ENCODE measurements around the gene ALDH6A1.

DNA sequence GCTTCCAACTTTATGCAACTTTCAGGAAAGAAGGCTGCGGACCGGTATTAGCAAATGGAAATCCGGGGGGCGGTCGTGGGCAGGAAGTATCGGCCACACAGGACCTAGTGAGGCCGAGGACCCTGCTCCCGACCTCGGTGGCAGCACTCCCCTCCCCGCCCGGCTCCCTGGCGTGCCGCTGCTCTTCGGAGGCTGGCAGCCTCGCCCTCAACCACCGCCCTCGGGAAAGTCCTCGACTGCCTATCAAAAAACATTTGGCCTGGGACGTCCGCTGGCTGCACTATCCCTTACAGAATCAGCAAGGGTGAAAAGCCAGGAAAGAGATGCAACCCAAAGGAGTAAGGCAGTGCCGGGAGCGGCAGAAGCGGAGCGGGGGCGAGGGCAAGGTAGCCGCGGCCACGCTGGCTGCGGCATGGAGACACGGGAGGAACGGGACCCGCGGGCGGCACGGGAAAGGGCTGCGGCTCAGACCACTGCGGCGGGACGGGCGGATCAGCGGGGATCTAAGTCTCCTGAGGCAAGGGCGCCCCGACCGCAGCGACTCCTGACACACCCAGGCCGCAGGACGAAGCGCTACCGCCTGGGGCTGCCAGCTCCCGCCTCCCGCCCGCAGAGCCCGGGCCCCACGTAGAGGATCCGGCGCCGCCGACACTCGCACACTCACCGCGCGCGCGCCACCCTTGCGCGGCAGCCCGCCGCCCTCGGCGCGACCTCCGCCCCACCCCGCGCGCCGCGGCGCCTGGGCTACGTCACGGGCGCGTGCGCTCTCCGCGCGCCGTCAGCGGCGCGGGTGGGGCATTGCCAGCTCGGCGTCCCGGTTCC lies 65.5 kb downstream of the ALDH6A1 start, which contains the start of the genes BBOF1 and ENTPD5:
- TF ChIP-seq, protein P1, sequence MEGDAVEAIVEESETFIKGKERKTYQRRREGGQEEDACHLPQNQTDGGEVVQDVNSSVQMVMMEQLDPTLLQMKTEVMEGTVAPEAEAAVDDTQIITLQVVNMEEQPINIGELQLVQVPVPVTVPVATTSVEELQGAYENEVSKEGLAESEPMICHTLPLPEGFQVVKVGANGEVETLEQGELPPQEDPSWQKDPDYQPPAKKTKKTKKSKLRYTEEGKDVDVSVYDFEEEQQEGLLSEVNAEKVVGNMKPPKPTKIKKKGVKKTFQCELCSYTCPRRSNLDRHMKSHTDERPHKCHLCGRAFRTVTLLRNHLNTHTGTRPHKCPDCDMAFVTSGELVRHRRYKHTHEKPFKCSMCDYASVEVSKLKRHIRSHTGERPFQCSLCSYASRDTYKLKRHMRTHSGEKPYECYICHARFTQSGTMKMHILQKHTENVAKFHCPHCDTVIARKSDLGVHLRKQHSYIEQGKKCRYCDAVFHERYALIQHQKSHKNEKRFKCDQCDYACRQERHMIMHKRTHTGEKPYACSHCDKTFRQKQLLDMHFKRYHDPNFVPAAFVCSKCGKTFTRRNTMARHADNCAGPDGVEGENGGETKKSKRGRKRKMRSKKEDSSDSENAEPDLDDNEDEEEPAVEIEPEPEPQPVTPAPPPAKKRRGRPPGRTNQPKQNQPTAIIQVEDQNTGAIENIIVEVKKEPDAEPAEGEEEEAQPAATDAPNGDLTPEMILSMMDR (conservative IDR thresholded peaks at IDR 0.05; ENCODE audit: low read depth, low read length), result no peak
- TF ChIP-seq EZH2 (IDR thresholded peaks at IDR 0.05; ENCODE audit: borderline replicate concordance, low read depth, low read length, poor library complexity, severe bottlenecking), result no peak
